GM13976 (cell line): ENCODE data around the gene IGF2R.

ENCODE experiments used
- DNase-seq: peaks from one replicate; pipeline ENCODE4 v3.0.0; 2012; ENCODE audit warnings: low spot score
- CTCF ChIP-seq: IDR thresholded peaks from 2 replicates; pipeline ENCODE4 v1.5.1; 2012; ENCODE audit warnings: borderline replicate concordance, mild to moderate bottlenecking; ENCODE audit not compliant: insufficient read depth; ENCODE audit errors: extremely low read depth, missing control alignments, control extremely low read depth
- in situ Hi-C: fragments of 300-500 bp; cut with MboI; formaldehyde crosslinking; loops from one replicate; pipeline ENCODE4 v1.12.0; 2022; ENCODE audit warnings: low sequenced_read_pairs, mixed read lengths, inconsistent platforms; ENCODE audit not compliant: unreplicated experiment

Gene IGF2R

GRCh38 chr6:159969204-159969912 is 476 bp downstream of the IGF2R start:
- TF ChIP-seq CTCF, result no peak
- in situ Hi-C loops, result no loop called here
- DNase-seq, result peak; percentile 62

GRCh38 chr6:159969921-159970320 is 1.0 kb downstream of the IGF2R start:
- in situ Hi-C loops, result no loop called here
- peak; percentile 64 for DNase-seq
- TF ChIP-seq CTCF, result no peak

GRCh38 chr6:159970659-159971063 is 1.8 kb downstream of the IGF2R start:
- in situ Hi-C loops, result no loop called here
- TF ChIP-seq CTCF, result no peak

GRCh38 chr6:159971341-159972178 is 2.7 kb downstream of the IGF2R start:
- TF ChIP-seq CTCF, result no peak
- in situ Hi-C loops, result no loop called here
- no peak for DNase-seq

More at GRCh38 chr6:159970659-159971063, 1.8 kb downstream of the IGF2R start:
- no peak for DNase-seq

- in situ Hi-C loops, result no loop called here
- no peak for DNase-seq
- no peak for TF ChIP-seq CTCF
These were observed 3.8 kb downstream of the IGF2R start for GRCh38 chr6:159972506-159973268.

- in situ Hi-C loops, result no loop called here
- TF ChIP-seq CTCF, result no peak
- no peak for DNase-seq
These were observed 4.5 kb downstream of the IGF2R start for GRCh38 chr6:159973406-159973805.
